ENCODE results near the gene TUBA1C. TPM values are rescaled to one million over a fixed set of nuclear protein-coding genes. Genes with fewer than 3 reads are reported as not detected.

Gene TUBA1C
- total and polyA plus RNA-seq, 10 of the 15 experiments (the other 5 are each of a cell fraction or from before 2014, with no cell fraction given) = 285 to 1,003 (median 441) TPM

DNA sequence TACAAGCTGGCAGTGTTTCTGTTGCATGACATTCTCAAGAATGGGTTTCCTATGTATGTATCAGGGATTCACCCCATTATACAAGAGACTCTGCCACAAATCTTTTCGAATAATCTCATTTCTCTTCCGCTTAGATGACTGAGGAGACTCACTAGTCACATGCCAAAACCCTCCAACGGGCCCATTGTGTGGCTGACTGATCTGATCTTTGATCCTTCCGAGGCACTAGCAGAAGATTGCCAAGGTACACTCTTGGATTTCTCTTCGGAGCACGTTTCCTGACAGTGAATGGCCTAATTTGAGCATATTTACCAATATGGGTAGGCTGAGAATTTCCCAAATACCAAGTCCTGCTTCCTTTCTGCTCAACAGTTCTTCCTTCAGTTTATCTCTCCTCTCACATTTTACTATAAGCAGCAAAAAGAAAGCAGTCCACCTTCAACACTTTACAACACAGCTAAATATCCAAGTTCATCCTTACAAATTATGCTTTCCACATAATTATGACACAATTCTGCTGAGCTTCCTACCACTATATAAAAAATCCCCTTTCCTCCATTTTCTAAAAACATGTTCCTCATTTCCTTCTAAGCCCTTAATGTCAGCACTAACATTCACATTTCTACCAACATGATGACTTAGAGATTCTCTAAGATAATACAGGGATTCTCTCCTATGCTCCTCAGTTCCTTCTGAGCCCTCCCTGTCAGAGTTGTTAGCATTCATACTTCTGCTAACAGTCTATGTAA, 41.1 kb downstream of the TUBA1C start (continued):
- TF ChIP-seq, protein P1, sequence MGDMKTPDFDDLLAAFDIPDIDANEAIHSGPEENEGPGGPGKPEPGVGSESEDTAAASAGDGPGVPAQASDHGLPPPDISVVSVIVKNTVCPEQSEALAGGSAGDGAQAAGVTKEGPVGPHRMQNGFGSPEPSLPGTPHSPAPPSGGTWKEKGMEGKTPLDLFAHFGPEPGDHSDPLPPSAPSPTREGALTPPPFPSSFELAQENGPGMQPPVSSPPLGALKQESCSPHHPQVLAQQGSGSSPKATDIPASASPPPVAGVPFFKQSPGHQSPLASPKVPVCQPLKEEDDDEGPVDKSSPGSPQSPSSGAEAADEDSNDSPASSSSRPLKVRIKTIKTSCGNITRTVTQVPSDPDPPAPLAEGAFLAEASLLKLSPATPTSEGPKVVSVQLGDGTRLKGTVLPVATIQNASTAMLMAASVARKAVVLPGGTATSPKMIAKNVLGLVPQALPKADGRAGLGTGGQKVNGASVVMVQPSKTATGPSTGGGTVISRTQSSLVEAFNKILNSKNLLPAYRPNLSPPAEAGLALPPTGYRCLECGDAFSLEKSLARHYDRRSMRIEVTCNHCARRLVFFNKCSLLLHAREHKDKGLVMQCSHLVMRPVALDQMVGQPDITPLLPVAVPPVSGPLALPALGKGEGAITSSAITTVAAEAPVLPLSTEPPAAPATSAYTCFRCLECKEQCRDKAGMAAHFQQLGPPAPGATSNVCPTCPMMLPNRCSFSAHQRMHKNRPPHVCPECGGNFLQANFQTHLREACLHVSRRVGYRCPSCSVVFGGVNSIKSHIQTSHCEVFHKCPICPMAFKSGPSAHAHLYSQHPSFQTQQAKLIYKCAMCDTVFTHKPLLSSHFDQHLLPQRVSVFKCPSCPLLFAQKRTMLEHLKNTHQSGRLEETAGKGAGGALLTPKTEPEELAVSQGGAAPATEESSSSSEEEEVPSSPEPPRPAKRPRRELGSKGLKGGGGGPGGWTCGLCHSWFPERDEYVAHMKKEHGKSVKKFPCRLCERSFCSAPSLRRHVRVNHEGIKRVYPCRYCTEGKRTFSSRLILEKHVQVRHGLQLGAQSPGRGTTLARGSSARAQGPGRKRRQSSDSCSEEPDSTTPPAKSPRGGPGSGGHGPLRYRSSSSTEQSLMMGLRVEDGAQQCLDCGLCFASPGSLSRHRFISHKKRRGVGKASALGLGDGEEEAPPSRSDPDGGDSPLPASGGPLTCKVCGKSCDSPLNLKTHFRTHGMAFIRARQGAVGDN (IDR thresholded peaks at IDR 0.05) = no peak
- no peak for TF ChIP-seq MEF2A (IDR thresholded peaks at IDR 0.05; ENCODE audit: insufficient read depth, low read depth, low read length)
- TF ChIP-seq WRNIP1 (IDR thresholded peaks at IDR 0.05; ENCODE audit: borderline replicate concordance, low read depth, low read length) = no peak
- TF ChIP-seq ETV6 (conservative IDR thresholded peaks at IDR 0.05 in 1 of 2, IDR thresholded peaks at IDR 0.05 in 1 of 2; ENCODE audit: borderline replicate concordance in 1 of 2, low read depth in 1 of 2) = no peak
- TF ChIP-seq SP1 (IDR thresholded peaks at IDR 0.05; ENCODE audit: low read depth, low read length) = no peak
- TF ChIP-seq FOS (IDR thresholded peaks at IDR 0.05; ENCODE audit: borderline replicate concordance, extremely low read depth, insufficient read length) = no peak
- TF ChIP-seq, protein P2, sequence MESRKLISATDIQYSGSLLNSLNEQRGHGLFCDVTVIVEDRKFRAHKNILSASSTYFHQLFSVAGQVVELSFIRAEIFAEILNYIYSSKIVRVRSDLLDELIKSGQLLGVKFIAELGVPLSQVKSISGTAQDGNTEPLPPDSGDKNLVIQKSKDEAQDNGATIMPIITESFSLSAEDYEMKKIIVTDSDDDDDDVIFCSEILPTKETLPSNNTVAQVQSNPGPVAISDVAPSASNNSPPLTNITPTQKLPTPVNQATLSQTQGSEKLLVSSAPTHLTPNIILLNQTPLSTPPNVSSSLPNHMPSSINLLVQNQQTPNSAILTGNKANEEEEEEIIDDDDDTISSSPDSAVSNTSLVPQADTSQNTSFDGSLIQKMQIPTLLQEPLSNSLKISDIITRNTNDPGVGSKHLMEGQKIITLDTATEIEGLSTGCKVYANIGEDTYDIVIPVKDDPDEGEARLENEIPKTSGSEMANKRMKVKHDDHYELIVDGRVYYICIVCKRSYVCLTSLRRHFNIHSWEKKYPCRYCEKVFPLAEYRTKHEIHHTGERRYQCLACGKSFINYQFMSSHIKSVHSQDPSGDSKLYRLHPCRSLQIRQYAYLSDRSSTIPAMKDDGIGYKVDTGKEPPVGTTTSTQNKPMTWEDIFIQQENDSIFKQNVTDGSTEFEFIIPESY (IDR thresholded peaks at IDR 0.05) = no peak
- TF ChIP-seq ZSCAN29 (IDR thresholded peaks at IDR 0.05) = no peak
- no peak for TF ChIP-seq SREBF1 (IDR thresholded peaks at IDR 0.05; ENCODE audit: low read length)
- no peak for TF ChIP-seq SIX5 (IDR thresholded peaks at IDR 0.05; ENCODE audit: low read depth, low read length, severe bottlenecking)

Data from GM12878 (cell line).